HepG2 (cell line): ENCODE data around the gene KSR1. TPM values are rescaled to one million over a fixed set of nuclear protein-coding genes. Genes with fewer than 3 reads are reported as not detected.

Experiments
- ATF1 ChIP-seq: IDR thresholded peaks from 2 replicates; pipeline ENCODE4 v1.6.1; 2016; ENCODE audit warnings: mild to moderate bottlenecking, control low read depth
- ERF ChIP-seq: IDR thresholded peaks from 2 replicates; pipeline ENCODE4 v1.6.1; 2018; ENCODE audit warnings: missing biosample characterization, missing genetic modification reagents
- FOXM1 ChIP-seq: sonication (generic); formaldehyde crosslinking; IDR thresholded peaks from 2 replicates; pipeline ENCODE4 v1.5.0; 2020; ENCODE audit warnings: missing genetic modification reagents
- KAT7 ChIP-seq: IDR thresholded peaks from 2 replicates; pipeline ENCODE4 v1.6.1; 2018; ENCODE audit warnings: borderline replicate concordance, missing compliant biosample characterization
- NFYB ChIP-seq: sonication (generic); formaldehyde crosslinking; IDR thresholded peaks from 2 replicates; pipeline ENCODE4 v1.4.0; 2020; ENCODE audit warnings: missing genetic modification reagents
- SALL1 ChIP-seq: sonication (generic); formaldehyde crosslinking; IDR thresholded peaks from 2 replicates; pipeline ENCODE4 v1.8.0; 2022; ENCODE audit warnings: mild to moderate bottlenecking, missing genetic modification reagents
- SMARCE1 ChIP-seq: fragments of 450-650 bp; IDR thresholded peaks from 2 replicates; pipeline ENCODE4 v1.6.1; 2017; ENCODE audit warnings: borderline replicate concordance
- SMC3 ChIP-seq: IDR thresholded peaks from 2 replicates; pipeline ENCODE4 v1.6.1; 2011; ENCODE audit warnings: low read length, improper control_type of control experiment
- TBX3 ChIP-seq: fragments of 450-650 bp; IDR thresholded peaks from 2 replicates; pipeline ENCODE4 v1.6.1; 2017; ENCODE audit warnings: antibody characterized with exemption, mild to moderate bottlenecking, inconsistent platforms, borderline replicate concordance
- ZNF337 ChIP-seq: sonication (generic); formaldehyde crosslinking; IDR thresholded peaks from 2 replicates; pipeline ENCODE4 v1.5.1; 2020; ENCODE audit warnings: missing genetic modification reagents, low read depth, mild to moderate bottlenecking, borderline replicate concordance
- ZNF354B ChIP-seq: sonication (generic); formaldehyde crosslinking; IDR thresholded peaks from 2 replicates; pipeline ENCODE4 v1.8.0; 2022; ENCODE audit warnings: mild to moderate bottlenecking, missing genetic modification reagents
- ZNF674 ChIP-seq: sonication (generic); formaldehyde crosslinking; IDR thresholded peaks from 2 replicates; pipeline ENCODE4 v1.5.0; 2020; ENCODE audit warnings: low read depth, mild to moderate bottlenecking, missing genetic modification reagents
- ZNF678 ChIP-seq: sonication (generic); formaldehyde crosslinking; IDR thresholded peaks from 2 replicates; pipeline ENCODE4 v1.4.0; 2020; ENCODE audit warnings: mild to moderate bottlenecking, missing genetic modification reagents
- ZNF792 ChIP-seq: IDR thresholded peaks from 2 replicates; pipeline ENCODE4 v1.6.1; 2016
- polyA plus RNA-seq, 8 experiments: library from polyadenylated mRNA; depleted of rRNA in 3 of 8; stranded (reverse) in 7 of 8; unstranded in 1 of 8; fragments of >200 nt; fragmentation: Illumina TruSeq in 4 of 8; extraction: Trizol in 4 of 8; gene quantifications; 2 replicates each; pipeline versions ENCODE4 v1.2.1 to v1.2.3, GENCODE V29; 2011 to 2016; ENCODE audit warnings: low read depth in 4 of 8, missing spikeins in 1 of 8, mixed read lengths in 1 of 8; ENCODE audit not compliant: insufficient read depth in 1 of 8
- total RNA-seq, 5 experiments: library from RNA; depleted of rRNA; stranded (reverse); fragments of >200 nt; fragmentation: Illumina TruSeq; extraction: Trizol; gene quantifications; 2 replicates each; pipeline ENCODE4 v1.2.3, GENCODE V29; 2016; ENCODE audit warnings: low read depth in 1 of 5
- TF ChIP-seq, protein P1 (sequence below): sonication (generic); formaldehyde crosslinking; IDR thresholded peaks from 2 replicates; pipeline ENCODE4 v1.4.0; 2020; ENCODE audit warnings: mild to moderate bottlenecking, missing genetic modification reagents, borderline replicate concordance
- TF ChIP-seq, protein P2 (sequence below): sonication (generic); formaldehyde crosslinking; IDR thresholded peaks from 2 replicates; pipeline ENCODE4 v1.9.0; 2021; ENCODE audit warnings: missing genetic modification reagents, borderline replicate concordance
- TF ChIP-seq, protein P3 (sequence below): fragments of 450-650 bp; IDR thresholded peaks from 2 replicates; pipeline ENCODE4 v1.6.1; 2017; ENCODE audit warnings: mild to moderate bottlenecking
- TF ChIP-seq, protein P4 (sequence below): sonication (generic); formaldehyde crosslinking; IDR thresholded peaks from 2 replicates; pipeline ENCODE4 v1.8.1; 2023; ENCODE audit warnings: mild to moderate bottlenecking, missing genetic modification reagents
- TF ChIP-seq, protein P5 (sequence below): sonication (generic); formaldehyde crosslinking; IDR thresholded peaks from 2 replicates; pipeline ENCODE4 v1.4.0; 2020; ENCODE audit warnings: missing genetic modification reagents; ENCODE audit errors: not compliant biosample characterization
- TF ChIP-seq, protein P6 (sequence below): sonication (generic); formaldehyde crosslinking; IDR thresholded peaks from 2 replicates; pipeline ENCODE4 v1.5.0; 2020; ENCODE audit warnings: missing genetic modification reagents, mild to moderate bottlenecking, borderline replicate concordance

Gene KSR1
- total and polyA plus RNA-seq, 2 of the 13 experiments (the other 11 are each of a cell fraction or from before 2014, with no cell fraction given) = 10.1 to 16.6 TPM

DNA sequence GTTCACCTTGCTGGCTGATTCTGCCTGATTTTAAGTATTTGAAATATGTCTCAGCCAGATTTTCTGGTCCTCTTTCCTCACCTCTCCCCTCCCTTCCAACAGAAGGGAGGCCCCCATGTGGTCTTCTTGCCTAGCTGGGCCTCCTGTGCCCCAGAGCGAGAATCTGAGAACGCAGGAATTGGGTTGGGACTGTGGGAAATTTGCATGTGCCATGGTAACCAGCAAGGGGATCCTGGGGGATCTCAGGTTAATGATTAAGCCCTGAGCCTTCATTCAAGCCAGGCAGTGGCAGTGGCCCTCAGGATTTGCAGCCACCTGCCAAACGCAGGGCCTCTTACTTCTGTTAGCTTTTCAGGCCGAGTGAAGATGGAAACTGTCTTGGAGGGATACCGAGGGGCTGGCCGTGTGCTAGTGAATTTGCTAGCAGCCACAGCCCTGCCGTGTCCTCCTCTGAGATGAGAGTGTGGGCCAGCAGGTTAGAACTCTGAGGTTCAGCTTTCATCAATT, 40.2 kb downstream of the KSR1 start (continued):
- TF ChIP-seq, protein P1, sequence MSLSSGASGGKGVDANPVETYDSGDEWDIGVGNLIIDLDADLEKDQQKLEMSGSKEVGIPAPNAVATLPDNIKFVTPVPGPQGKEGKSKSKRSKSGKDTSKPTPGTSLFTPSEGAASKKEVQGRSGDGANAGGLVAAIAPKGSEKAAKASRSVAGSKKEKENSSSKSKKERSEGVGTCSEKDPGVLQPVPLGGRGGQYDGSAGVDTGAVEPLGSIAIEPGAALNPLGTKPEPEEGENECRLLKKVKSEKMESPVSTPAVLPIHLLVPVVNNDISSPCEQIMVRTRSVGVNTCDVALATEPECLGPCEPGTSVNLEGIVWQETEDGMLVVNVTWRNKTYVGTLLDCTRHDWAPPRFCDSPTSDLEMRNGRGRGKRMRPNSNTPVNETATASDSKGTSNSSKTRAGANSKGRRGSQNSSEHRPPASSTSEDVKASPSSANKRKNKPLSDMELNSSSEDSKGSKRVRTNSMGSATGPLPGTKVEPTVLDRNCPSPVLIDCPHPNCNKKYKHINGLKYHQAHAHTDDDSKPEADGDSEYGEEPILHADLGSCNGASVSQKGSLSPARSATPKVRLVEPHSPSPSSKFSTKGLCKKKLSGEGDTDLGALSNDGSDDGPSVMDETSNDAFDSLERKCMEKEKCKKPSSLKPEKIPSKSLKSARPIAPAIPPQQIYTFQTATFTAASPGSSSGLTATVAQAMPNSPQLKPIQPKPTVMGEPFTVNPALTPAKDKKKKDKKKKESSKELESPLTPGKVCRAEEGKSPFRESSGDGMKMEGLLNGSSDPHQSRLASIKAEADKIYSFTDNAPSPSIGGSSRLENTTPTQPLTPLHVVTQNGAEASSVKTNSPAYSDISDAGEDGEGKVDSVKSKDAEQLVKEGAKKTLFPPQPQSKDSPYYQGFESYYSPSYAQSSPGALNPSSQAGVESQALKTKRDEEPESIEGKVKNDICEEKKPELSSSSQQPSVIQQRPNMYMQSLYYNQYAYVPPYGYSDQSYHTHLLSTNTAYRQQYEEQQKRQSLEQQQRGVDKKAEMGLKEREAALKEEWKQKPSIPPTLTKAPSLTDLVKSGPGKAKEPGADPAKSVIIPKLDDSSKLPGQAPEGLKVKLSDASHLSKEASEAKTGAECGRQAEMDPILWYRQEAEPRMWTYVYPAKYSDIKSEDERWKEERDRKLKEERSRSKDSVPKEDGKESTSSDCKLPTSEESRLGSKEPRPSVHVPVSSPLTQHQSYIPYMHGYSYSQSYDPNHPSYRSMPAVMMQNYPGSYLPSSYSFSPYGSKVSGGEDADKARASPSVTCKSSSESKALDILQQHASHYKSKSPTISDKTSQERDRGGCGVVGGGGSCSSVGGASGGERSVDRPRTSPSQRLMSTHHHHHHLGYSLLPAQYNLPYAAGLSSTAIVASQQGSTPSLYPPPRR (CRISPR knock-in tag) = no peak
- TF ChIP-seq FOXM1 (CRISPR knock-in tag) (no peak), ZNF792 (CRISPR knock-in tag) (no peak), ZNF337 (CRISPR knock-in tag) (no peak), ERF (CRISPR knock-in tag) (no peak), ZNF354B (CRISPR knock-in tag) (no peak), TBX3 (no peak), ZNF674 (CRISPR knock-in tag) (no peak), KAT7 (CRISPR knock-in tag) (no peak), SALL1 (CRISPR knock-in tag) (peak; percentile 27; the same call in 1 of the 2 replicates), SMARCE1 (no peak), ZNF678 (CRISPR knock-in tag) (no peak), ATF1 (CRISPR knock-in tag) (no peak), NFYB (CRISPR knock-in tag) (no peak), SMC3 (0 out of 2 replicates have a peak, but pooled peaks have one; percentile 3)
- TF ChIP-seq, protein P2, sequence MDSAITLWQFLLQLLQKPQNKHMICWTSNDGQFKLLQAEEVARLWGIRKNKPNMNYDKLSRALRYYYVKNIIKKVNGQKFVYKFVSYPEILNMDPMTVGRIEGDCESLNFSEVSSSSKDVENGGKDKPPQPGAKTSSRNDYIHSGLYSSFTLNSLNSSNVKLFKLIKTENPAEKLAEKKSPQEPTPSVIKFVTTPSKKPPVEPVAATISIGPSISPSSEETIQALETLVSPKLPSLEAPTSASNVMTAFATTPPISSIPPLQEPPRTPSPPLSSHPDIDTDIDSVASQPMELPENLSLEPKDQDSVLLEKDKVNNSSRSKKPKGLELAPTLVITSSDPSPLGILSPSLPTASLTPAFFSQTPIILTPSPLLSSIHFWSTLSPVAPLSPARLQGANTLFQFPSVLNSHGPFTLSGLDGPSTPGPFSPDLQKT (CRISPR knock-in tag) = no peak
- TF ChIP-seq, protein P3, sequence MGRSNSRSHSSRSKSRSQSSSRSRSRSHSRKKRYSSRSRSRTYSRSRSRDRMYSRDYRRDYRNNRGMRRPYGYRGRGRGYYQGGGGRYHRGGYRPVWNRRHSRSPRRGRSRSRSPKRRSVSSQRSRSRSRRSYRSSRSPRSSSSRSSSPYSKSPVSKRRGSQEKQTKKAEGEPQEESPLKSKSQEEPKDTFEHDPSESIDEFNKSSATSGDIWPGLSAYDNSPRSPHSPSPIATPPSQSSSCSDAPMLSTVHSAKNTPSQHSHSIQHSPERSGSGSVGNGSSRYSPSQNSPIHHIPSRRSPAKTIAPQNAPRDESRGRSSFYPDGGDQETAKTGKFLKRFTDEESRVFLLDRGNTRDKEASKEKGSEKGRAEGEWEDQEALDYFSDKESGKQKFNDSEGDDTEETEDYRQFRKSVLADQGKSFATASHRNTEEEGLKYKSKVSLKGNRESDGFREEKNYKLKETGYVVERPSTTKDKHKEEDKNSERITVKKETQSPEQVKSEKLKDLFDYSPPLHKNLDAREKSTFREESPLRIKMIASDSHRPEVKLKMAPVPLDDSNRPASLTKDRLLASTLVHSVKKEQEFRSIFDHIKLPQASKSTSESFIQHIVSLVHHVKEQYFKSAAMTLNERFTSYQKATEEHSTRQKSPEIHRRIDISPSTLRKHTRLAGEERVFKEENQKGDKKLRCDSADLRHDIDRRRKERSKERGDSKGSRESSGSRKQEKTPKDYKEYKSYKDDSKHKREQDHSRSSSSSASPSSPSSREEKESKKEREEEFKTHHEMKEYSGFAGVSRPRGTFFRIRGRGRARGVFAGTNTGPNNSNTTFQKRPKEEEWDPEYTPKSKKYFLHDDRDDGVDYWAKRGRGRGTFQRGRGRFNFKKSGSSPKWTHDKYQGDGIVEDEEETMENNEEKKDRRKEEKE = no peak
- TF ChIP-seq, protein P4, sequence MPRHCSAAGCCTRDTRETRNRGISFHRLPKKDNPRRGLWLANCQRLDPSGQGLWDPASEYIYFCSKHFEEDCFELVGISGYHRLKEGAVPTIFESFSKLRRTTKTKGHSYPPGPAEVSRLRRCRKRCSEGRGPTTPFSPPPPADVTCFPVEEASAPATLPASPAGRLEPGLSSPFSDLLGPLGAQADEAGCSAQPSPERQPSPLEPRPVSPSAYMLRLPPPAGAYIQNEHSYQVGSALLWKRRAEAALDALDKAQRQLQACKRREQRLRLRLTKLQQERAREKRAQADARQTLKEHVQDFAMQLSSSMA = no peak
- TF ChIP-seq, protein P5, sequence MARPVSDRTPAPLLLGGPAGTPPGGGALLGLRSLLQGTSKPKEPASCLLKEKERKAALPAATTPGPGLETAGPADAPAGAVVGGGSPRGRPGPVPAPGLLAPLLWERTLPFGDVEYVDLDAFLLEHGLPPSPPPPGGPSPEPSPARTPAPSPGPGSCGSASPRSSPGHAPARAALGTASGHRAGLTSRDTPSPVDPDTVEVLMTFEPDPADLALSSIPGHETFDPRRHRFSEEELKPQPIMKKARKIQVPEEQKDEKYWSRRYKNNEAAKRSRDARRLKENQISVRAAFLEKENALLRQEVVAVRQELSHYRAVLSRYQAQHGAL (CRISPR knock-in tag) = no peak
- TF ChIP-seq, protein P6, sequence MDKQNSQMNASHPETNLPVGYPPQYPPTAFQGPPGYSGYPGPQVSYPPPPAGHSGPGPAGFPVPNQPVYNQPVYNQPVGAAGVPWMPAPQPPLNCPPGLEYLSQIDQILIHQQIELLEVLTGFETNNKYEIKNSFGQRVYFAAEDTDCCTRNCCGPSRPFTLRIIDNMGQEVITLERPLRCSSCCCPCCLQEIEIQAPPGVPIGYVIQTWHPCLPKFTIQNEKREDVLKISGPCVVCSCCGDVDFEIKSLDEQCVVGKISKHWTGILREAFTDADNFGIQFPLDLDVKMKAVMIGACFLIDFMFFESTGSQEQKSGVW (CRISPR knock-in tag) = no peak
